ENCODE results near the gene SCNM1. TPM values are rescaled to one million over a fixed set of nuclear protein-coding genes. Genes with fewer than 3 reads are reported as not detected.

SCNM1 gene
- 10 to 100 TPM; 11.5 to 28.4 (median 17.5) TPM for total RNA-seq
- 10 to 100 TPM; 33.0 to 44.4 TPM for polyA plus RNA-seq
- long read RNA-seq, donor 1, transcript SCNM1-202 (7 exons, 2,016 nt) = major isoform, 7 of 11 reads
- long read RNA-seq, donor 1, partial matches to known transcripts = 0 of 11 reads
- long read RNA-seq, donor 1, other reads (novel, unspliced or antisense) = 4 of 11 reads
- long read RNA-seq, donor 2, transcript SCNM1-202 (7 exons, 2,016 nt) = major isoform, 12 of 42 reads
- long read RNA-seq, donor 2, partial matches to known transcripts = 0 of 42 reads
- long read RNA-seq, donor 2, other reads (novel, unspliced or antisense) = 29 of 42 reads
- long read RNA-seq, donor 3, transcript SCNM1-202 (7 exons, 2,016 nt) = major isoform, 7 of 16 reads
- long read RNA-seq, donor 3, partial matches to known transcripts = 2 of 16 reads
- long read RNA-seq, donor 3, other reads (novel, unspliced or antisense) = 6 of 16 reads

GRCh38 chr1:151165738-151166504, at the start of gene SCNM1, which contains the start of gene LYSMD1:
Gene SCNM1 (plus strand): TSS chr1:151166144. CDS start chr1:151166153, 9 bp downstream.
Gene LYSMD1 (minus strand): TSS chr1:151165902. CDS start chr1:151165258, 644 bp downstream.
- WGBS, 4 donors = 0 to 1% (median 0%) methylated on average over 35 to 38 of the region's 38 CpGs
- Histone ChIP-seq H3K27ac (peak within 1 kb of the TSS; percentile 73 to 96 (median 93)), H3K36me3 (peaks cover 0 to 66% (median 47%) of the 10 kb centered on the region in 9 donors), H3K4me1 (peaks cover 4 to 40% (median 22%) of the 10 kb centered on the region in 12 donors), H3K27me3 (no peaks in the 10 kb centered on the region), H3K4me3 (peak within 1 kb of the TSS; percentile 58 to 91 (median 82)), H3K9me3 (no peaks in the 10 kb centered on the region)
- ATAC-seq (peak; percentile 91 to 96 (median 94)), DNase-seq (peak; percentile 95 to 98 (median 98))
- peak in 4 of 12 donors; percentile 9 to 14 (median 12) for TF ChIP-seq CTCF (IDR thresholded peaks at IDR 0.05)
- TF ChIP-seq POLR2A (IDR thresholded peaks at IDR 0.05) = peak in 1 of 2 donors; percentile 34
- intact Hi-C loops (cut with DNase I) = loop anchor here in 1 of 10 donors (2.0 kb wide), 1 partner anchor 19 kb away; the partner anchor contains the start of gene SEMA6C

- Histone ChIP-seq H3K9me3 (no peaks in the 10 kb centered on the region), H3K4me1 (peaks cover 0 to 4% (median 0%) of the 10 kb centered on the region in 12 donors), H3K36me3 (peaks cover 0 to 56% (median 19%) of the 10 kb centered on the region in 9 donors), H3K27me3 (no peaks in the 10 kb centered on the region), H3K27ac (no peak overlapping the region), H3K4me3 (no peak overlapping the region)
- DNase-seq (no peak), ATAC-seq (no peak)
- no peak for TF ChIP-seq POLR2A (IDR thresholded peaks at IDR 0.05)
- no peak for TF ChIP-seq CTCF (IDR thresholded peaks at IDR 0.05)
- WGBS, 4 donors = 71 to 77% (median 75%) methylated on average over 5 of the region's 5 CpGs
- intact Hi-C loops (cut with DNase I) = loop anchor here in 1 of 10 donors (5.0 kb wide), 1 partner anchor 32 kb away; the partner anchor contains the start of gene TNFAIP8L2
Observed at GRCh38 chr1:151124763-151125403, 41.1 kb upstream of the SCNM1 start.

- TF ChIP-seq POLR2A (IDR thresholded peaks at IDR 0.05) (no peak), CTCF (IDR thresholded peaks at IDR 0.05) (no peak)
- ATAC-seq (no peak), DNase-seq (no peak)
- Histone ChIP-seq H3K27ac (no peak overlapping the region), H3K36me3 (peaks cover 0 to 31% (median 10%) of the 10 kb centered on the region in 9 donors), H3K4me3 (no peak overlapping the region), H3K4me1 (peaks cover 0 to 27% (median 3%) of the 10 kb centered on the region in 12 donors), H3K9me3 (no peaks in the 10 kb centered on the region), H3K27me3 (no peaks in the 10 kb centered on the region)
- 46 to 62% (median 47%) methylated on average over 6 of the region's 6 CpGs for WGBS, 4 donors
- intact Hi-C loops (cut with DNase I) = no loop called here
Observed at GRCh38 chr1:151128800-151129199, 37.1 kb upstream of the SCNM1 start.

All from heart left ventricle (tissue), 16 donors.